ENCODE measurements around the gene FUT3.

- no peak for TF ChIP-seq EP300 (IDR thresholded peaks at IDR 0.05)
- TF ChIP-seq CTCF (IDR thresholded peaks at IDR 0.05) = no peak
- no peak for TF ChIP-seq POLR2A (IDR thresholded peaks at IDR 0.05)
These were observed 40.1 kb downstream of the FUT3 start for GRCh38 chr19:5811117-5811516.

Data from tibial nerve (tissue), 4 donors.